ENCODE data around the gene CTNS.
A peak's percentile ranks its signal among the peaks of the same experiment; 100 is the strongest.

Gene CTNS

DNA sequence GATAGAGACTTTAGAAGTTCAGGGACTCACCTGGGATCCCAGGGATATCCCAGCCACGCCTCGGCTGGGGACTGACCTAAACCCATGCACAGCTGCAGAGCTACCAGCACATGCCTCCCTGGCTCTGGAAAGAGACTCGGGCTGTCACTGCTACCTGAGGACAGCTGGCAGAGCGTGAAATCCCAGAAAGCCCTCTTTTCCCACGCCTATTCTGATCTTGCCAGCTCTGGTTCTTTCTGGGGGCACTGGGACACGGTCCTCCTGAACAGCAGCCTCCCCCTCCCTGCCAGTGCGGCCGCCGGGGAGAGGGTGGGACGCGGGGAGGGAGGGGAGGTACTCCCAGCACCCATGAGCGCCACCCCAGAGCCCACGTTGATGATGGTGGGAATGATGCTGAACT lies 48.6 kb downstream of the CTNS start:
- no peak for DNase-seq (ENCODE audit: low spot score)
- TF ChIP-seq, protein P1, sequence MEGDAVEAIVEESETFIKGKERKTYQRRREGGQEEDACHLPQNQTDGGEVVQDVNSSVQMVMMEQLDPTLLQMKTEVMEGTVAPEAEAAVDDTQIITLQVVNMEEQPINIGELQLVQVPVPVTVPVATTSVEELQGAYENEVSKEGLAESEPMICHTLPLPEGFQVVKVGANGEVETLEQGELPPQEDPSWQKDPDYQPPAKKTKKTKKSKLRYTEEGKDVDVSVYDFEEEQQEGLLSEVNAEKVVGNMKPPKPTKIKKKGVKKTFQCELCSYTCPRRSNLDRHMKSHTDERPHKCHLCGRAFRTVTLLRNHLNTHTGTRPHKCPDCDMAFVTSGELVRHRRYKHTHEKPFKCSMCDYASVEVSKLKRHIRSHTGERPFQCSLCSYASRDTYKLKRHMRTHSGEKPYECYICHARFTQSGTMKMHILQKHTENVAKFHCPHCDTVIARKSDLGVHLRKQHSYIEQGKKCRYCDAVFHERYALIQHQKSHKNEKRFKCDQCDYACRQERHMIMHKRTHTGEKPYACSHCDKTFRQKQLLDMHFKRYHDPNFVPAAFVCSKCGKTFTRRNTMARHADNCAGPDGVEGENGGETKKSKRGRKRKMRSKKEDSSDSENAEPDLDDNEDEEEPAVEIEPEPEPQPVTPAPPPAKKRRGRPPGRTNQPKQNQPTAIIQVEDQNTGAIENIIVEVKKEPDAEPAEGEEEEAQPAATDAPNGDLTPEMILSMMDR (IDR thresholded peaks at IDR 0.05; ENCODE audit: extremely low read depth, missing control alignments), result no peak

DNA sequence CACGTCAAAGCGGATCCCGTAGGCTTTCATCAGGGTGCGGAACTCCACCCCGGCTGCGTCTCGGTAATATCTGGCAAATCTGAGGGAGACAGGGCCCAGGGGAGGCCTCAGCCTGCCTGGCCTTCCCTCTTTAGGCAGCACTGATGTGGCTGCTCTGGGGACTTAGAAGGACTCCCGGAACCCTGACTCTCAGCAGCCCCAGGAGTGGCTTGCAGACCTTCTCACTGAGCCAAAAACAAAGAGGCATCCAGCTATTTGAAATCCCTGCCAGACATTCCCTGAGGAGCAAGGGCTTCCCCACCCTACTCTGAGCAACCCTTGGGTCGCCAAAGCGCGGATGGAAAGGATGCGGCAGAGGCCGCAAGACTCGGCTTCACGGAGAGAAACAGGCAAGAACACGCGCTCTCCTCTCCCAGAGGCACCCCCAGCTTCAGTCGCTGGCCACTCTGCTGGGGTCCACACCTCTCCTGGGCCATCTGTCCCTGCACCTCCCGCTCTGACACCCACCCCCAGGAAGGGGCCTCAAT lies 51.5 kb downstream of the CTNS start:
- TF ChIP-seq, protein P1 (IDR thresholded peaks at IDR 0.05; ENCODE audit: extremely low read depth, missing control alignments), result no peak
- DNase-seq (ENCODE audit: low spot score), result peak; percentile 53

DNA sequence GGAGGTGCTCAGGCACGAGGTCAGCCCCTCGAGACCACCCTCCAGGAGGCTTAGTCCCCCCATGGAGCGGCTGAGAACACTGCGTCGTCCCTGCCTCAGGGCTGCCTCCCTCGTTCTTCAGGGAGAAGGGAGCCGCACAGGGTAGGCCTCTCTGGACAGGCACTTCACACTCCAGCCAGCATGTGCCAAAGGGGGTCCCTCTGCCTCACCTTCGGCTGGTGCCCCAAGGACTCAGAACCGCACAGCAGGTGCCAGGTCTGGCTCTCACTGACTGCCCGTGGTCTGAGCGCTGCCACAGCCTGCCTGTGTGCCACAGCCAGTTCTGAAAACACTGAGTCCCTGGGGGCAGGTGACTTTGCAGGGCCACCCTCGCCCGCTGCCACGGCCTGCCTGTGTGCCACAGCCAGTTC lies 52.3 kb downstream of the CTNS start:
- no peak for DNase-seq (ENCODE audit: low spot score)
- TF ChIP-seq, protein P1 (IDR thresholded peaks at IDR 0.05; ENCODE audit: extremely low read depth, missing control alignments), result no peak

DNA sequence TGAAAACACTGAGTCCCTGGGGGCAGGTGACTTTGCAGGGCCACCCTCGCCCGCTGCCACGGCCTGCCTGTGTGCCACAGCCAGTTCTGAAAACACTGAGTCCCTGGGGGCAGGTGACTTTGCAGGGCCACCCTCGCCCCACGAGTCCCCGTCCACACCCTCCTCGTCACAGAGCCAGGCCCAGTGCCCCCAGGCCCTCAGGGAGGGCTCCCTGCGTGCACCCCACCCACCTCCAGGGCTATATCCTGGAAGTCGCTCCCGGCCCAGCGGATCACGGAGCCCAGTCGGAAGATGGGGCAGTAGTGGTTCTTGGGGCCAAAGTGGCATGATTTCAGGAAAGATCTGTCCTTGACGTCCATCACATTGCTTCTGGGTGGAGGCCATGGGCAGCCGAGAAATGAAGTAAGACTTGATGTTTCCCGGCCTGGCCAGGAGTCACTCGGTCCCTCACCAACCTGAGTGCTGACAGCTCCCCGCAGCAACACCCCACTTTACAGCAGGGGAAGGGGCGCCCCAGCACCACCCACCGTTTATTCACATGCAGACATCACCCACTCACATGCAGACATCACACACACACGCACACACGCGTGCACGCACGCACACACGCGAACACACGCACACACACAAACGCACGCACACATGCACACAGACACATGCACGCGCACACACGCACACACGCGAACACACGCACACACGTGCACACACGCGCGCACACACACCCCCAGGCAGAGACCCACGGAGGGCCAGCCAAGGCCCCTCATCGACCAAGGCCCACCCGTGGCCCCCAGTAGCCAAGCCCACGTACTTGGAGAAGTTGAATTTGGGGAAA lies 52.9 kb downstream of the CTNS start:
- TF ChIP-seq, protein P1 (IDR thresholded peaks at IDR 0.05; ENCODE audit: extremely low read depth, missing control alignments), result no peak
- no peak for DNase-seq (ENCODE audit: low spot score)

DNA sequence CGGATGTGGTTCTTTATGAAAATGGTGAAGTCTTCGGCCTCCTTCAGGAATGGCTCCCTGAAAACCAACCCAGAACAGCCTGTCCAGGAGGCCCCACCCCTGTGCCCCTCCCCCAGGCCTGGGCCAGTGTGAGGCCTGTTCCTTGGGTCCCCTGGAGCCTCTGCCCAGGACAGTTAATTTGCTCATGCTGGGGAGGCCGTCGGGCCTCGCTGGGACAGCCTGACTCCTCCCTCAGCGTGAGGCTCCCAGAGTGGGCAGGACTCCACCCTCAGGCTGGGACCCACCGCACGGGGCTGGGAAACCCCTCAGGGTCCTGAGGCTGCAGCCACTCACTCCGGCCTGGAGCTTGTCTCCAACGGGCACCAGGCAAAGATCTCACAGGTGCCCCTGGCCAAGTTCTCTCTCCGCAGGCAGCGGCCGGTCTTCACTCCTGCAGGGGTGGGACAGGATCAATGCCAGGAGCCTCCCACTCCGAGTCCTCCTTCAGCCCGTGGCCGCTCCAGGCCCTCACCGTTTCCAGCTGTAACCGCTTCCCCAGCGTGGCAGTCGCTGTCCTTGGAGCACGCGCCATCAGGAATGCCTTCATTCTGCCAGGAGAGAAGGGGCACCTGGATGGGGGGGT lies 53.6 kb downstream of the CTNS start:
- TF ChIP-seq, protein P1 (IDR thresholded peaks at IDR 0.05; ENCODE audit: extremely low read depth, missing control alignments), result no peak
- no peak for DNase-seq (ENCODE audit: low spot score)

DNA sequence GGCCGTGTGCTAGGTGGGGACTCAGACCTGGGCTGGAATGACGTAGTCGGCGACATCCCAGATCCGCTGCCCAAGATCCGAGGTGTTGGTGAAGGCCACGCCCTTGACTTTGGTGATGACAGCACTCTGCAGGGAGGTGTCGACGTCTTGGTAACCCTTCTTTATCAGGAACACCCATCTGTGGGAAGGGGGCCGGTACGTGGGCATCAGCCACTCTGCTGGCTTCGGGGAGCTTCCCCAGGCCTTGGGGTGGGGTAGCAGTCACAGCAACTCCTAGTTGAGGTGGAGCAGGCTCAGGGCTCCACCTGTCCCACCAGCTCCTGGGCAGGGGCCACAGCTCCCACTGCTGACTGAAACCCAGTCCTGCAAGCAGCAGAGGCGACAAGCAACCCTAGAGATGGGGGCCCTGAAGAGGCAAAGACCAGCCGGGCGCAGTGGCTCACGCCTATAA lies 55.1 kb downstream of the CTNS start:
- TF ChIP-seq, protein P1 (IDR thresholded peaks at IDR 0.05; ENCODE audit: extremely low read depth, missing control alignments), result no peak
- DNase-seq (ENCODE audit: low spot score), result no peak

DNA sequence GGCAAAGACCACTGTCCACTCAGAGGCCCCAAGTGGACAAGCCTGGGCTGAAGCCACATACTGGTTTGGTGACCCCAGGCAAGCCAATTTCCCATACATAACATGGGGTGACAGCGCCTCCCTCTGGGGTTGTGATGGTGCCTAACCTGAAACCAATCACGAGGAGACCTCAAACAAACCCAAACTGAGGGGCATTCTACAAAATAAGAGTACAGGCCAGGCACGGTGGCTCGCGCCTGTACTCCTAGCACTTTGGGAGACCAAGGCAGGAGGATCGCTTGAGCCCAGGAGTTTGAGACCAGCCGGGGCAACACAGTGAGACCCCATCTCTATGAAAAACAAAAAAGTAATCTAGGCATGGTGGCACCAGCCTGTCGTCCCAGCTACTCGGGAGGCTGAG lies 55.8 kb downstream of the CTNS start:
- TF ChIP-seq, protein P1 (IDR thresholded peaks at IDR 0.05; ENCODE audit: extremely low read depth, missing control alignments), result peak; percentile 20
- no peak for DNase-seq (ENCODE audit: low spot score)
